Vagina (tissue), 2 donors: ENCODE measurements around the gene HLTF. TPM values are rescaled to one million over a fixed set of nuclear protein-coding genes. Genes with fewer than 3 reads are reported as not detected.
"Not testable (repeated sequence)": the region's sequence is repeated elsewhere in the genome, so short reads cannot be mapped to it uniquely, and the experiment has no call there.

Source experiments
- DNase-seq, 2 donors: peaks; one replicate each; pipeline ENCODE4 v3.0.0-alpha.2; 2017; ENCODE audit errors: extremely low spot score in 2 of 2
- H3K27ac ChIP-seq: fragments of 200-600 bp; sonication (generic); one replicate; pipeline ENCODE4 v1.5.1; 2019
- H3K27me3 ChIP-seq: fragments of 200-600 bp; sonication (generic); one replicate; pipeline ENCODE4 v1.5.1; 2019
- H3K36me3 ChIP-seq, 2 donors: fragments of 200-600 bp; sonication (generic); one replicate each; pipeline ENCODE4 v1.5.1; 2017 to 2019
- H3K4me1 ChIP-seq: fragments of 200-600 bp; sonication (generic); one replicate; pipeline ENCODE4 v1.5.1; 2019
- H3K4me3 ChIP-seq, 2 donors: fragments of 200-600 bp; sonication (generic); 1 replicate in 1 of 2; 2 replicates in 1 of 2; pipeline ENCODE4 v1.5.1; 2016 to 2019
- H3K9me3 ChIP-seq: fragments of 200-600 bp; sonication (generic); one replicate; pipeline ENCODE4 v1.5.1; 2019
- CTCF ChIP-seq, 3 experiments: fragments of 450-650 bp in 2 of 3; fragments of 200-600 bp in 1 of 3; sonication (generic) in 1 of 3; IDR thresholded peaks; one replicate each; pipeline ENCODE4 v1.5.1; 2017 to 2019; ENCODE audit warnings: antibody characterized with exemption in 3 of 3, mild to moderate bottlenecking in 2 of 3, moderate library complexity in 2 of 3
- POLR2A ChIP-seq, 2 donors: fragments of 450-650 bp; IDR thresholded peaks; one replicate each; pipeline ENCODE4 v1.6.1; 2017; ENCODE audit warnings: antibody characterized with exemption in 2 of 2, mild to moderate bottlenecking in 2 of 2, moderate library complexity in 2 of 2
- POLR2AphosphoS5 ChIP-seq, 2 donors: sonication (generic); formaldehyde crosslinking; IDR thresholded peaks; one replicate each; pipeline ENCODE4 v1.9.0; 2017; ENCODE audit warnings: antibody characterized with exemption in 2 of 2, mild to moderate bottlenecking in 2 of 2, low read depth in 1 of 2; ENCODE audit not compliant: insufficient read depth in 1 of 2
- intact Hi-C: fragments of 100-400 bp; cut with DNase I; formaldehyde crosslinking; loops from one replicate; pipeline ENCODE4 v1.15.1; 2023
- total RNA-seq: library from RNA; depleted of rRNA; stranded (reverse); fragments of >200 nt; gene quantifications from one replicate; pipeline ENCODE4 v1.2.3, GENCODE V29; 2016

HLTF gene
- total RNA-seq, 1 donor from 2014 or later, result 27.0 TPM

GRCh38 chr3:149115114-149115513 lies 28.8 kb upstream of the HLTF start:
- no peaks in the 10 kb centered on the region for H3K4me1 ChIP-seq

DNA sequence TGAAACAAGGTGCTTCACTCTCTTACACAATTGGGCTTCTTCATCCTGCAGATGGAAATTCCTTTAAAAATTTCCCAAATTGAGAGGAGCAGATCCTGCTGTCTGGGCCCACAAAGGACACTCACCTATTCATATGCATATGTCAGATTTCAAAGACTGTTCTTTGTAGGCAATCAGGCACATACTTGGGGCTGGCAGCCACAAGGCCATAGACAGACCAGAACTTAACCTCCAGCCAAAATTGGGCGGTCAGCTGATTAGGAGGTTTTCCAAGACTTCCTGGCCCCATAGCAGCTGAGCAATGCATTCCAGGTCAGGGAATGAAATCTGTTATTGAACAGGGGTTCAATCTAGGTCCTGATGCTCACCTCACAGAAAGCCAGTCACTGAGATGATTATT lies 28.1 kb upstream of the HLTF start:
- no peak overlapping the region for H3K27ac ChIP-seq
- H3K36me3 ChIP-seq, result no peaks in the 10 kb centered on the region
- no peak overlapping the region for H3K4me3 ChIP-seq
- intact Hi-C loops, result no loop called here
- DNase-seq, result no peak
- H3K27me3 ChIP-seq, result no peaks in the 10 kb centered on the region
- no peaks in the 10 kb centered on the region for H3K4me1 ChIP-seq
- TF ChIP-seq POLR2AphosphoS5 (IDR thresholded peaks at IDR 0.05; ENCODE audit: insufficient read depth in 1 of 2, low read depth in 1 of 2) (no peak), CTCF (IDR thresholded peaks at IDR 0.05) (no peak), POLR2A (IDR thresholded peaks at IDR 0.05) (no peak)
- no peaks in the 10 kb centered on the region for H3K9me3 ChIP-seq

More at GRCh38 chr3:149115114-149115513, 28.8 kb upstream of the HLTF start:
- Histone ChIP-seq H3K9me3 (no peaks in the 10 kb centered on the region), H3K27ac (no peak overlapping the region), H3K4me3 (no peak overlapping the region), H3K36me3 (no peaks in the 10 kb centered on the region), H3K27me3 (no peaks in the 10 kb centered on the region)
- TF ChIP-seq POLR2A (IDR thresholded peaks at IDR 0.05), result no peak
- TF ChIP-seq POLR2AphosphoS5 (IDR thresholded peaks at IDR 0.05; ENCODE audit: insufficient read depth in 1 of 2, low read depth in 1 of 2), result no peak
- no peak for TF ChIP-seq CTCF (IDR thresholded peaks at IDR 0.05)
- no peak for DNase-seq
- intact Hi-C loops, result no loop called here

DNA sequence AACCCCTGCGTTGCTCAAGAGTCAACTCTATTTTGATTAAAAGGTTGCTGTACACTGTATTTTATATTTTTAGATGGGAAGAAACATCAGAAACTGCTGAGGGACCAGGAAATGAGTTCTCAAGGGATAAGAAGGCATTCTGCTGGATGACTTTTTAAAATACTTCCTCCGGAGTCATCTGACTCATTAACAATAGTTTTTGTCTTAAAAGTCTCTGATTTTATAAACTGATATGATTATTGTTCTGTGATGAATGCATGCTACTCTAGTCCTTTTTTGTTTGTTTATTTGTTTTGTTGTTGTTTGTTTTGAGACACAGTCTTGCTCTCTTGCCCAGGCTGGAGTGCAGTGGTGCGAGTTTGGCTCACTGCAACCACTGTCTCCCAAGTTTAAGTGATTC lies 18.2 kb upstream of the HLTF start:
- H3K4me1 ChIP-seq, result no peaks in the 10 kb centered on the region
- no peaks in the 10 kb centered on the region for H3K9me3 ChIP-seq
- no peak for TF ChIP-seq POLR2AphosphoS5 (IDR thresholded peaks at IDR 0.05; ENCODE audit: insufficient read depth in 1 of 2, low read depth in 1 of 2)
- no peak for TF ChIP-seq CTCF (IDR thresholded peaks at IDR 0.05)
- no peak for TF ChIP-seq POLR2A (IDR thresholded peaks at IDR 0.05)
- intact Hi-C loops, result no loop called here
- H3K4me3 ChIP-seq, result no peak overlapping the region
- H3K36me3 ChIP-seq, result no peaks in the 10 kb centered on the region
- no peaks in the 10 kb centered on the region for H3K27me3 ChIP-seq
- no peak overlapping the region for H3K27ac ChIP-seq
- DNase-seq, result no peak

GRCh38 chr3:149101641-149102040 lies 15.3 kb upstream of the HLTF start:
- no peaks in the 10 kb centered on the region for H3K9me3 ChIP-seq
- no peaks in the 10 kb centered on the region for H3K27me3 ChIP-seq
- TF ChIP-seq CTCF (IDR thresholded peaks at IDR 0.05) (no peak), POLR2AphosphoS5 (IDR thresholded peaks at IDR 0.05; ENCODE audit: insufficient read depth in 1 of 2, low read depth in 1 of 2) (no peak), POLR2A (IDR thresholded peaks at IDR 0.05) (no peak)
- no peaks in the 10 kb centered on the region for H3K4me1 ChIP-seq
- no peak for DNase-seq
- H3K36me3 ChIP-seq, result no peaks in the 10 kb centered on the region
- no peak overlapping the region for H3K4me3 ChIP-seq
- intact Hi-C loops, result no loop called here
- H3K27ac ChIP-seq, result no peak overlapping the region

- Histone ChIP-seq H3K9me3 (no peaks in the 10 kb centered on the region), H3K27ac (no peak overlapping the region), H3K36me3 (no peaks in the 10 kb centered on the region), H3K4me1 (no peaks in the 10 kb centered on the region), H3K27me3 (no peaks in the 10 kb centered on the region), H3K4me3 (no peak overlapping the region)
- intact Hi-C loops, result no loop called here
- TF ChIP-seq POLR2A (IDR thresholded peaks at IDR 0.05), result no peak
- TF ChIP-seq CTCF (IDR thresholded peaks at IDR 0.05), result no peak
- no peak for TF ChIP-seq POLR2AphosphoS5 (IDR thresholded peaks at IDR 0.05; ENCODE audit: insufficient read depth in 1 of 2, low read depth in 1 of 2)
- no peak for DNase-seq
Observed at GRCh38 chr3:149101154-149101553, 14.8 kb upstream of the HLTF start.

DNA sequence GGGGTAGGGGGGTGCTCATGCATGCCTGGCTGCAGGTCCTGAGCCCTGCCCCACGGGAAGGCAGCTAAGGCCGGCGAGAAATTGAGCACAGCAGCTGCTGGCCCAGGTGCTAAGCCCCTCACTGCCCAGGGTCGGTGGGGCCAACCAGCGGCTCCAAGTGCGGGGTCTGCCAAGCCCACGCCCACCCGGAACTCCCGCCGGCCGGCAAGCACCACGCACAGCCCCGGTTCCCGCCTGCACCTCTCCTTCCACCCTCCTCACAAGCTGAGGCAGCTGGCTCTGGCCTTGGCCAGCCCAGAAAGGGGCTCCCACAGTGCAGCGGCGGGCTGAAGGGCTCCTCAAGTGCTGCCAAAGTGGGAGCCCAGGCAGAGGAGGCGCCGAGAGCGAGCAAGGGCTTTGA lies 11.7 kb upstream of the HLTF start:
- H3K4me3 ChIP-seq, intact Hi-C loops, H3K27ac ChIP-seq: not testable (repeated sequence)

More for the DNA sequence above, 11.7 kb upstream of the HLTF start:
- not testable (repeated sequence) for DNase-seq, H3K27me3 ChIP-seq, H3K4me1 ChIP-seq, H3K36me3 ChIP-seq, H3K9me3 ChIP-seq
